HG03039 (cell line): Measurements from ENCODE around the gene WDR5B.
"Not testable (repeated sequence)": the region's sequence is repeated elsewhere in the genome, so short reads cannot be mapped to it uniquely, and the experiment has no call there.

Experiments
- ATAC-seq: cut with Tn5 transposase; IDR thresholded peaks from one replicate; pipeline ENCODE4 v1.9.1; 2021; ENCODE audit warnings: mild to moderate bottlenecking, moderate library complexity; ENCODE audit not compliant: unreplicated experiment

Gene WDR5B

GRCh38 chr3:122374034-122374433 lies 41.8 kb downstream of the WDR5B start:
- no peak for ATAC-seq

DNA sequence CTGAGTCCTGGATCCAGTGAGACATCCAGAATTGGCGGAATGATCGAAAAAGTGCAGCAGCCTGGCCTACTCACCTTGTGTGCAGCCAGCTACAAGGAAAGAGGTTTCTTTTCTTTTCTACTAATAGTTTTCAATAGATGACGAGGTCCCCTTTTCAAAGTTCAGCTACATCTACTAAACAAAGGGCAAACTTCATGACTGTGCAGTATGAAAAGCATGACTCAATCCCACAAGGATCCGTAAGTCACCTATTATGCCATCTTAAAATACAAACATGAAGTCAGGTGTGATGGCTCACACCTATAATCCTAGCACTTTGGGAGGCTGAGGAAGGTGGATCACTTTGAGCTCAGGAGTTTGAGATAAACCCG lies 49.5 kb downstream of the WDR5B start:
- no peak for ATAC-seq

- not testable (repeated sequence) for ATAC-seq
Measured at GRCh38 chr3:122365582-122366378, 50.1 kb downstream of the WDR5B start.

DNA sequence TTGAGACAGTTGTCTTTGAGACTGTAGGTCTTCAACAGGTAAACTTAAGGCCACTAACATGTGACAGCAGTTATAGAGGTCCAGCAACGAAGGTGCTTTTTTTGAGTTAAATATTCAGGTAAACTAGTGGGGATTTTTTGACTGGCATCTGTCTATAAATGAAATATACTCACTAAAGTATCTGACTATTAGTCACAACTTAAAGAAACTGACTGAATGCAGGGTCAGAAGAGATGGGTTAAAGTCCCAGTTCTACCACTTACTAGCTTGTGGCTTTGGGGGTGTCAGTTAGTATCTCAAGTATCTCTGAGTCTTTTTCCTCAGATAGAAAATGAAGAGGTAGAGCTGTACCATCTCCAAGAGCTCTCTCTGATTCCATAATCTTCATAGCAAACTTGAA lies 50.8 kb downstream of the WDR5B start:
- no peak for ATAC-seq

- no peak for ATAC-seq
Measured at GRCh38 chr3:122364490-122364889, 51.4 kb downstream of the WDR5B start.
